GM21717 (cell line): Measurements from ENCODE around the gene APOC4.
"Not testable (repeated sequence)": the region's sequence is repeated elsewhere in the genome, so short reads cannot be mapped to it uniquely, and the experiment has no call there.

Source experiments
- ATAC-seq: cut with Tn5 transposase; IDR thresholded peaks from one replicate; pipeline ENCODE4 v1.9.1; 2021; ENCODE audit warnings: mild to moderate bottlenecking, moderate library complexity; ENCODE audit not compliant: unreplicated experiment

The APOC4 gene

DNA sequence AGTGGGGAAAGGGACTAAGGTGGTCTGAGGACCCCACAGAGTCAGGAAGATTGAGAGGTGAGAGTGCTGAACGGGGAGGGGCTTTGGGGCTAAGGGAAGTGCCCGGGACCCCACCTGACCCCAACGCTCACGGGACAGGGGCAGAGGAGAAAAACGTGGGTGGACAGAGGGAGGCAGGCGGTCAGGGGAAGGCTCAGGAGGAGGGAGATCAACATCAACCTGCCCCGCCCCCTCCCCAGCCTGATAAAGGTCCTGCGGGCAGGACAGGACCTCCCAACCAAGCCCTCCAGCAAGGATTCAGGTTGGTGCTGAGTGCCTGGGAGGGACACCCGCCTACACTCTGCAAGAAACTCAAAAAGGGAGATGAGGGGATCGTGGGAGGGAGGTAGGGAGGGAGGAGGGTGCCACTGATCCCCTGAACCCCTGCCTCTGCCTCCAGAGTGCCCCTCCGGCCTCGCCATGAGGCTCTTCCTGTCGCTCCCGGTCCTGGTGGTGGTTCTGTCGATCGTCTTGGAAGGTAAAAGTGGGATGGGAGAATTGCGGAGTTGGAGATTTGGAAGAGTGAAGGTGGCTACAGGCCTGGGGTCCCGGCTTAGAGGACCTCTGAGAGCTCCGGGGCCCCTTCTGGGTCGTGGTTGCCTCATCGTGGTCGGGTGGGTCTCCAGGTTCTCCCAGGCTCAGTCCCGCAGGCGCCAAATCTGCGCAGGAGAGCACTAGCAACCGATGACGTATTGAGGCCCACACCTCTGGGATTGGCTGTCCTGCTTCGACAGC lies 27.4 kb upstream of the APOC4 start, which contains the start of gene APOC1:
Gene APOC1, plus strand, starts transcription at position 176 of the 774 bp plus-strand sequence. Its CDS starts 284 bp downstream, at position 460.
- peak; percentile 84 for ATAC-seq

DNA sequence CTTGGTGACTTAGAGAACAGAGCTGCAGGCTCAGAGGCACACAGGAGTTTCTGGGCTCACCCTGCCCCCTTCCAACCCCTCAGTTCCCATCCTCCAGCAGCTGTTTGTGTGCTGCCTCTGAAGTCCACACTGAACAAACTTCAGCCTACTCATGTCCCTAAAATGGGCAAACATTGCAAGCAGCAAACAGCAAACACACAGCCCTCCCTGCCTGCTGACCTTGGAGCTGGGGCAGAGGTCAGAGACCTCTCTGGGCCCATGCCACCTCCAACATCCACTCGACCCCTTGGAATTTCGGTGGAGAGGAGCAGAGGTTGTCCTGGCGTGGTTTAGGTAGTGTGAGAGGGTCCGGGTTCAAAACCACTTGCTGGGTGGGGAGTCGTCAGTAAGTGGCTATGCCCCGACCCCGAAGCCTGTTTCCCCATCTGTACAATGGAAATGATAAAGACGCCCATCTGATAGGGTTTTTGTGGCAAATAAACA lies 17.8 kb upstream of the APOC4 start:
- no peak for ATAC-seq

DNA sequence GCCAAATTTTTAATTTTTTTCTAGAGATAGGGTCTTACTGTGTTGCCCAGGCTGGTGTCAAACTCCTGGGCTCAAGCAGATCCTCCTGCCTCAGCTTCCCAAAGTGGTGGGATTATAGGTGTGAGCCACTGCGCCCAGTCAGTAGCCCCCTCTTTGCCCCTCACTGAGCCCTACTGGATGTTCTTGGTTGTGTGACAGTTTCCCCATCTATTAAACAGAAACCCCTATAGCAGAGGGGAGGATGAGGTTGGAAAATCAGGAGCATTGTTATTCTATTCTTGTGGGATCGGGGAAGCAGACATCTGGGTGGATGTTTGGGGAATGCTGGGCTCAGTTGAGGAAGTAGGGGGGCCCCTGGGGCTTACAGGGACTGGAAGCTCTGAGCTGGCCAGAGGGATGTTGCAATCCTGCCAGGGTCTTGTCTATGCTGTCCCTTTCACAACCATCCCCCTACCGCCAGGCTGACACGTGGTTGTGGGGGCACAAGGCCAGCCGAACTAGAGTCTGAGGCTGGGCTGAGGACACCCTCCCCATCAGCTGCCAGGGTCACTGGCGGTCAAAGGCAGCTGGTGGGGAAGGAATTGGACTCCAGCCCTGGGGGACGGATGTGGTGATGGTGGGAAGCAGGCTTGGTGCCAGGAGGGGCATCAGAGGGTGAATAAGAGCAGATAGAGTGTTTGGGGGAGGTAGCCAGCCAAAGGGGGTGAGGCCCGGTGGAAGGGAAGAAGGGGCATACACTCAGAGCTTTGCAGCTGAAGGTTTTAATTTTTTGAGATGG lies 16.7 kb upstream of the APOC4 start:
- ATAC-seq, result no peak

DNA sequence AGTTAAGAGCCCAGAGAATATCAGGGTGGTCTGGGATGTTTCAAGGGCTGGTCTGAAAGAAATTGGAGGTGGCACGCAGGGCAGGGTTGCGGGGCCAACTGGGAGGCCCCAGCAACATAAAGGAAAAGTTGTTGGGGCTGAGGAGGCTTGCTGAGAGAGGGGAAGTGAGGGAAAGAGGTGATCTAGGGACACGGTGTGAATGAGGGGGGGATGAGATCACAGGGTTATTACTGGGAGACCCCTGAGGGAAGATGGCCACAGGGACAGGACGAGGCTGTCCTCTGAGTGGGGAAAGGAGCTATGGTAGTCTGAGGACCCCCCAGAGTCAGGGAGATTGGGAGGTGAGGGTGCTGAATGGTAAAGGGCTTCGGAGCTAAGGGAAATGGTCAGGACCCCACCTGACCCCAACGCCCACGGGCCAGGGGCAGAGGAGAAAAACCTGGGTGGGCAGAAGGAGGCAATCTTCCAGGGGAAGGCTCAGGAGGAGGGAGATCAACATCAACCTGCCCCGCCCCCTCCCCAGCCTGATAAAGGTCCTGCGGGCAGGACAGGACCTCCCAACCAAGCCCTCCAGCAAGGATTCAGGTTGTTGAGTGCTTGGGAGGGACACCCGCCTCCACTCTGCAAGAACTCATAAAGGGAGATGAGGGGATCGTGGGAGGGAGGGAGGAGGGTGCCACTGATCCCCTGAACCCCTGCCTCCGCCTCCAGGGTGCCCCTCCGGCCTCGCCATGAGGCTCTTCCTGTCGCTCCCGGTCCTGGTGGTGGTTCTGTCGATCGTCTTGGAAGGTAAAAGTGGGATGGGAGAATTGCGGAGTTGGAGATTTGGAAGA lies 15.6 kb upstream of the APOC4 start:
- not testable (repeated sequence) for ATAC-seq

DNA sequence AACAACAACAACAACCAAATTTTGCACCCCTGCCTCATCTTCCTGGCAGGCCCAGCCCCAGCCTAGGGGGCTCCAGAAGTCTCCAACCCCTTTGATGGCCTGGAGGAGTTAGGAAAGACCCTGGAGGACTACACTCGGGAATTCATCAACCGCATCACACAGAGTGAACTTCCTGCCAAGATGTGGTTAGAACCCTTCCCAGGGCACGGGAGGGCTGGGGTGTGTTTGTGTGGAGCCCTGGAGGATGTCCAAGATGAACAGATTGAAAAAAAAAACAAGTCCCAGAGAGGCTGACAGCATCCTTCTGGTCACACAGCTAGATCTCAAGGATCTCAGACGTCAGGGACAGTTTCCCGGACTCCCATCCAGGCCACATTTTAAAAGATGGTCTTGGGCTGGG lies 14.3 kb upstream of the APOC4 start:
- ATAC-seq, result no peak

DNA sequence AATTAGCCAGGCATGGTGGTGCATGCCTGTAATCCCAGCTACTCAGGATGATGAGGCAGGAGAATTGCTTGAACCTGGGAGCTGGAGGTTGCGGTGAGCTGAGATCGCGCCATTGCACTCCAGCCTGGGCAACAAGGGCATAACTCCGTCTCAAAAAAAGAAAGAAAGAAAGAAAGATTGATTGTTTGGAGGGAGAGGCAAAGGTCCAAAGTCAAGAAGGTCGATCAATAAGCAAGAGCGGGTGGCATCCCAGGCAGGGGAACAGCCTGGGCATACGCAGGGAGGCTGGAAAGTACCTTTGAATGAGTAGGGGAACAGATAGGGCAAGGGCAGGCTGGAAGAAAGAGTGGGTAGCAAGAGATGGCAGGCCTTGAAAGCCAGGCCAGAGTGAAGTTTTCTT lies 11.9 kb upstream of the APOC4 start:
- ATAC-seq, result no peak

DNA sequence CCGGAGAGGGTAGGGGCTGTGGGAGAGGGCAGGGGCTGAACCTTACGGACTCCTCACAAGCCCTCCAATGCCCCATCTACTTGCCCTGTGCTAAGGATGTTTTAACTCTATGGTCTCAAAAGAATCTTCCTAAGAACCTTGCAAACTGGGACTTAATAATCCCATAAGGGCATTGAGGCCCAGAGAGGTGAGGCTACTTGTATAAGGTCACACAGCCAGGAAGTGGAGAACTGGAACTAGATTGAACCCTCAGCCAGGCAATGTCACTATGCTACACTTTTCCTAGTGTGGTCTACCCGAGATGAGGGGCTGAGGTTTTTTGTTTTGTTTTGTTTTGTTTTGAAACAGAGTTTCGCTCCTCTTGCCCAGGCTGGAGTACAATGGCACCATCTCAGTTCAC lies 10.5 kb upstream of the APOC4 start:
- ATAC-seq, result no peak

DNA sequence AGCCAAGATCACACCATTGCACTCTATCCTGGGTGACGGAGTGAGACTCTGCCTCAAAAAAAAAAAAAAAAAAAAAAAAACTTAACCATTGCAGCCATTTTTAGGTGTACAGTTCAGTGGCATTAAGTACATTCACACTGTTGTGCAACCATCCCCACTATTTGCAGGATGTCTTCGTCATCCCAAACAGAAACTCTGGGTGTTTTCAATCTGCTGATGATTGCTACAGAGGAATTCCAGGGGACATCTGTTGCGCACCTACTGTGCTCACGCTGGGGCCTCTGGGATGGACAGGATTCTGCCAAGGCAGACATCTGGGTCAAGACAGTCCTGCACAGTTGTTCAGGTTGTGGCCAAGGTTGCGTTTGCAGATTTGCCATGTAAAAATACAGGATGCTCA lies 2.4 kb upstream of the APOC4 start:
- ATAC-seq, result no peak

DNA sequence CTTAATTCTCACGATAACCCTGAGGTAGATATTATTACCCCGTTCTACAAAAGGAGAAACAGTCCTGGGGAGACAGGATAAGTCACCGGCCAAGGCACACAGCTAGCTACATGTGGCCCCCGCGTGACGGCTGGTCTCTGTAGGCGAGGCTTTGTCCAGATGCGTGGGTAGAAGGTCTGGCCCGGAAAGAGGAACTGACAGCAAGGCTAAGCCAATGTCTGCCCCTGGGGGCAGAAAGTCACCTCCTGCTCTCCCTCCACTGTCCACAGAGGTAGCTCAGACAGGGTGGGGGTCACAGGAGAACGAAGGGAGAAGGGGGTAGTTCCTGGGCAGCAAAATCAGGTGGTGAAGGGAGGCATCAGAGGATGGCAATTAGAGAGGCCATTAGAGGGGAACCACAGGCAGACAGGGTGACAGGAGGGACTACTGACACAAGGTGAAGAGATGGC lies 1.8 kb downstream of the APOC4 start:
- no peak for ATAC-seq

DNA sequence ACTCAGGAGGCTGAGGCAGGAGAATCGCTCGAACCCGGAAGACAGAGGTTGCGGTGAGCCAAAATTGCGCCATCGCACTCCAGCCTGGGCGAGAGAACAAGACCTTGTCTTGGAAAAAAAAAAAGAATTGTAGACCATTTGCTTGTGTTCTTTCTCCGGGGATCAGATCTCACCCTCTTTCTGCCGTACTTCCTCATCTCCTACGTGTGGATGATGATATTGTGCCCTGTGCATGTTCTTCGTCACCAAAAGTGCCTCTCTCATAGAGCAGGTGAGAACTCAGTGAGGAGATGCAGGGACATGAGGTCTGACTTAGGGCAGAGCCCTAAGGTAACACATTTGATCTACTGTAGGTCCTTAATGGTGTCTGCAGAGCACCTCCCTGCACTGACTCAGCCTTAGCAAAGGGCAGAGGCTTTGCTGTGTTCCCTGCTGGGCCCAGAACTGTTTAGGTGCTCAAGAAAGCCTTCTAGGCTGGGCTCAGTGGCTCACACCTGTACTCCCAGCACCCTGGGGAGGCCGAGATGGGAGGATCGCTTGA lies 5.1 kb downstream of the APOC4 start:
- no peak for ATAC-seq

DNA sequence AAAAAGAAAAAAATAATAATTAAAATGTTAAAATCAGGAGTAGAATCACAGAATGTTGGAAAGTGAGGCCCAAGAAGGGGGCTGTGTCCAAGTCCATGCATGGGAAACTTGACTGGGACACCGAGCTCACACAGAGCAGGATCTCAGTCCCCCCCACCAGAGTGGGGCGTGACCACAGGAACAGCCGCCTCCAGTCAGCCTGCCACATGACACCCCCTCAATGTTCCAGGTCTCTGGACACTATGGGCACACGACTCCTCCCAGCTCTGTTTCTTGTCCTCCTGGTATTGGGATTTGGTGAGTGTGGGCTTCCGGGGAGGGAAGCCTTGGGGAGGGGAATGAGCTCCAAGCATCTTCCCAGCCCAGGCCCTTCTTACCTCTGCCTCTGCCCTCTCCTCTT lies 6.2 kb downstream of the APOC4 start:
- ATAC-seq, result no peak

DNA sequence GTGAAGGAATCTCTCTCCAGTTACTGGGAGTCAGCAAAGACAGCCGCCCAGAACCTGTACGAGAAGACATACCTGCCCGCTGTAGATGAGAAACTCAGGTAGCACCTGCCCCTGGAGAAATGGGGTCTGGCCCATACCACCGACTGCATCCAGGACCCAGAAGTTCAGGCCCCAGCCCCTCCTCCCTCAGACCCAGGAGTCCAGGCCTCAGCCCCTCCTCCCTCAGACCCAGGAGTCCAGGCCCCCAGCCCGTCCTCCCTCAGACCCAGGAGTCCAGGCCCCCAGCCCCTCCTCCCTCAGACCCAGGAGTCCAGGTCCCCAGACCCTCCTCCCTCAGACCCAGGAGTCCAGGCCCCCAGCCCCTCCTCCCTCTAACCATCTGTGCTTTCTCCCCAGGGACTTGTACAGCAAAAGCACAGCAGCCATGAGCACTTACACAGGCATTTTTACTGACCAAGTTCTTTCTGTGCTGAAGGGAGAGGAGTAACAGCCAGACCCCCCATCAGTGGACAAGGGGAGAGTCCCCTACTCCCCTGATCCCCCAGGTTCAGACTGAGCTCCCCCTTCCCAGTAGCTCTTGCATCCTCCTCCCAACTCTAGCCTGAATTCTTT lies 6.8 kb downstream of the APOC4 start:
- no peak for ATAC-seq

DNA sequence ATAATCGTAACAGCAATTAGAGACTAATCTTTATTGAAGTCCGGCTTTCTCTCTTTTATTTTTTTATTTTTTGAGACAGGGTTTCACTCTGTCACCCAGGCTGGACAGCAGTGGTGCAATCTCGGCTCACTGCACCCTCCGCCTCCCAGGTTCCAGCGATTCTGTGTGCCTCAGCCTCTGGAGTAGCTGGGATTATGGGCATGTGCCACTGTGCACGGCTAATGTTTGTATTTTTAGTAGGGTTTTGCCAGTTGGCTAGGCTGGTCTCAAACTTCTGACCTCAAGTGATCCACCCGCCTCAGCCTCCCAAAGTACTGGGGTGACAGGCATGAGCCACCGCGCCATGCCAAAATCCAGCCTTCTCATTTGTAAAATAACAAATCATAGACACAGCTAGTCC lies 7.5 kb downstream of the APOC4 start:
- no peak for ATAC-seq

DNA sequence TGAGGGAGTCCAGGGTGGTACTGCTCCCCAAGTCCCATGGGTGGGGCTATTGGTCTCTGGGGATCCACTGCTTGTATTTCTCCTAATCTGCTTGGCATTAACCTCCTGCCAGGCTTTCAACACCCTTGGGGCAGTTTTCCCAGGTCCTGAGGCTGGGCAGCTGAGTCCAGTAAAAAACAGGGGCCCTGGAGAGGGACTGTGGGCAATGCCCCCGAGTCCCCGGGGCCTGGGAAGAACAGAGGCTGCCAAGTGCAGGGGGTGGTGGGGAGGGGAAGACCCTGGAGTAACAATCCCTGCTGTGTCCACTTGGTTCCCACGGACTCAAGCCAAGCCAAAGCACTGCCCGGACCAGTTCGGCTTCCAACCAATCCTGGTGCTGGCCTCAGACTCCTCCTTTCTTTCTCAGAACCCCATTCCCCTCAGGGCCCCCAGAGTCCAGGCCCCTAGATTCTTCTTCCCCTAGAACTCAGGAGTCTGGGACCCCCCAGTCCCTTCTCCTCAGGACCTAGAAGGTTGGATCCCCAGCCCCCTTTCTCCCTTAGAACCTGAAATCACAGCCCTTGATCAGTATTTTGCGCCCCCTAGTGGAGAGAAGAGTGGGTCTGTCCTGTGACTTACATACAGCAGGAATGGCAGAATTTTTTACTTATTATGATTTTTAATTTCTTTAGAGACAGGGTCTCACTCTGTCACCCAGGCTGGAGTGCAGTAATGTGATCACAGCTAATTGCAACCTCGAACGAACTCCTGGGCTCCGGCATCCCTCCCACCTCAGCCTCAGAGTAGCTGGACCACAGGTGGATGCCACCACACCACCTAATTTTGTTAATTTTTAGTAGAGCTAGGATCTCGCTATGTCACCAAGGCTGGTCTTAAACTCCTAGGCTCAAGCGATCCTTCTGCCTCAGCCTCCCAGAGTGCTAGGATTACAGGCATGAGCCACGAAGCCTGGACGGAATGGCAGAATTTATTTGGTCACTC lies 9.4 kb downstream of the APOC4 start:
- no peak for ATAC-seq

DNA sequence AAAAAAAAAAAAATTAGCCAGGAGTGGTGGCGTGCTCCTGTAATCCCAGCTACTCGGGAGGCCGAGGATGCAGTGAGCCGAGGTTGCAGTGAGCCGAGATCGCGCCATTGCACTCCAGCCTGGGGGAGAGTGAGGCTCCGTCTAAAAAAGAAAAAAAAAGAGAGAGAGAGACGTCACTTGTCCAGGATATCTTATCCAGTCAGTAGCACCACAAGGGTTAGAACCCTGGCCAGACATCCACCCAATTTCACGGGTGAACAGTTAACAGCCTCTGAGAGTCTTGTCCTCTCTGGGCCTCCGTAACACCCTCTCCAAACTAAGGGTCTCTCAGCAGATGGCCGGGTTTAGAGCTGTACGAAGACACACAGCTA lies 12.2 kb downstream of the APOC4 start:
- ATAC-seq, result no peak

DNA sequence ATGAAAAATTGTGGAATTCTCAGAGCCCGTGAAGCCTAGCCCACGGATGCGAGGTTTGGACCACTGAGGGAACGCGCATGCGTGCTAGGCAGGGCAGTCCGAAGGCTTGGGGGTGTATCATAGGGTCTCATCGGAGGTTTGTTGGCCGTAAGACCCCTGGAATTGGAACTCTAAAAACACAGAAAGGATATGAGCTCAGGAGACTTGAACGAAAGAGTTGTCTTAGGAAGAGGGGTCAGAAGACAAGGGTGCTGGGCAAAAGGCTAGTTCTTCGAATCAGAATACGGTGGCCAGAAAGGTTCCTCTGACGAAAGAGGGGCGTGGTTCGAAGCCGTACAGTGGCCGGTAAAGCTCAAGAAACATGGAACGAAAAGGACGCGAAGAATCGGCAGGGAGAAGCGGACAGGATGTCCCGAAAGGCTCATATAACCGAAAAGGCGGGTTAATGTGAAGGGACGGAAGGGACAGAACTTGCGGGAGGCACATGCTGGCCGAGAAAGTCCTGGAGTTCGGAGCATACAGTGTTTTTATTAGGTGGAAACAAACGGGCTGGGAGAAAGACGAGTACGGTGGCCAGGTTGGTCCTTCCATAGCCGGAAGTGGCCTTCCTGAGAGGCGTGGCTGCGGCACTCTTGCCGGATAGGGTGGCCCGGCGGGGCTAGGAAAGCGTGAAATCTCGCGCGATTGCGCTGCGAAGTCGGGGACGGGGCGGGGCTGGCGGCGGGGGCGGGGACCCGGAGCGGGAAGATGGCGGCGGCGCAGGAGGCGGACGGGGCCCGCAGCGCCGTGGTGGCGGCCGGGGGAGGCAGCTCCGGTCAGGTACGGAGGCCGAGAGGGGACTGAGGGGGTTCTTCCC lies 12.8 kb downstream of the APOC4 start, which contains the start of gene CLPTM1:
Gene CLPTM1, plus strand, starts transcription at position 732 of the 856 bp plus-strand sequence. Its CDS starts 16 bp downstream, at position 748.
- peak; percentile 64 for ATAC-seq

DNA sequence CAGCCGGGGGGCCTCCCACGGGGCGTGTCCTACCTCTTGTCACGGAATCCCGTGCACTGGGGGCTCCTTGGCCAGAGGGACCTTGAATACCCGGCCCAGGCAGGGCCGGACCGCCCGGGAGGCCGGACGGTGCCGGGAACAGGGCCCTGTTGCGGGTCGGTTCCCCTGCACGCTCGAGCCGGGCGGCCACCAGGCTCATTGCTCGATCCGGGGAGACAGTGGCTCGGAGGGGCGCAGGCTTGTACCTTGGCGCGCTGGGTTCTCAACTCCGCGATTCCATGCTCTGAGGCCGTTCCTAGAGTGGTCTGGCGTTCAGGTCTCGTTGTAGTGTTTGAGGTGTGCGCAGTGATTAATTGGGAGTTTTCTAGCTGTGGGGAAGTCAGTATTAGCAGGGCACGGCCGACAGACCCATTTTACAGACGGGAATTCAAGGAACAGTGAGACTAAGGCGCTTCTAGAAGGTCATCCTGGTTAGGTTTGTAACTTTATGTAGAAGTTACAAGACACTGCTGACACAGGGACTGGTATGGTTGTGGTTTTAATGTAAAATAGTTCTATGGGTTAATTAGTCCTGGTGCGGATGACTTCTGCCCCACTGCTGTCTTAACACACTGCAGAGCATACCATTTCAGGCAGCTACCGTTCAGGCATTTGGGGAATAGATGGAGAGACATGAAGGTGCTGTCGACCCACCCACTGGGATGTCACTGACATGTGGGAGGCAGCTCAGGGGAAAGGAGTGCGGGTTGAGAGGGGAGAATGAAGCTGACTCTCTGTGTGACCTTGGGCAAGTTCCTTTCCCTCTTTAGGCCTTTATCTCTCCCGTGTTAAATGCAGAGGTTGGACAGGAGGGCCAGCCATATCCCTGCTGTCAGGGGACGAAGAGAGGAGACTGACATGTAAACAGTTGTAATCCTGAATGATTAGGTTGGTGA lies 13.7 kb downstream of the APOC4 start:
- ATAC-seq, result peak; percentile 19
